Measurements from ENCODE around the gene NAA25.
"Not testable (repeated sequence)": the region's sequence is repeated elsewhere in the genome, so short reads cannot be mapped to it uniquely, and the experiment has no call there.

NAA25 gene

GRCh38 chr12:112005419-112006395 lies 102.9 kb downstream of the NAA25 start:
- no peak for TF ChIP-seq CTCF (IDR thresholded peaks at IDR 0.05; ENCODE audit: low read depth, low read length)
- no peak overlapping the region for H3K4me3 ChIP-seq (ENCODE audit: low read depth, low read length)

GRCh38 chr12:112004041-112004440 lies 104.5 kb downstream of the NAA25 start:
- H3K4me3 ChIP-seq (ENCODE audit: low read depth, low read length), result no peak overlapping the region
- no peak for TF ChIP-seq CTCF (IDR thresholded peaks at IDR 0.05; ENCODE audit: low read depth, low read length)

DNA sequence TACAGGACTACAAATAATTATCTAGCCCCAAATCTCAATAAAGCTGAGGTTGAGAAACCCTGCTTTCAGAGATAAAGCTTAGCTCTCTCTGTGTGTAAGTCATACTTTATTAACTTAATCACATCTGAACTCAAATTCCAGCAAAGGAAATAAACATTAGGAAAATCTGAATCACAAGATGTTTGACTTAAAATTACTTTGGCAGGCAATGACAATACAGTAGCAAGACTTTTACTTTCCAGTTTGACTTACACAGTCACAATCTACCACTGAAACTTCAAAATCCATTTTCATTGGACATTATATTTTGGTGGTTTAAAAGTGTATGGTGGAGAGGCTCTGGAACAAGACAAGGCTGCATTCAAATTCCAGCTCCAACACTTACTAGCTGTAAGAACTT lies 107.0 kb downstream of the NAA25 start:
- no peak overlapping the region for H3K4me3 ChIP-seq (ENCODE audit: low read depth, low read length)
- TF ChIP-seq CTCF (IDR thresholded peaks at IDR 0.05; ENCODE audit: low read depth, low read length), result no peak

- TF ChIP-seq CTCF (IDR thresholded peaks at IDR 0.05; ENCODE audit: low read depth, low read length), result no peak
- H3K4me3 ChIP-seq (ENCODE audit: low read depth, low read length), result no peak overlapping the region
Observed at GRCh38 chr12:112000820-112001219, 107.8 kb downstream of the NAA25 start.

- not testable (repeated sequence) for H3K4me3 ChIP-seq (ENCODE audit: low read depth, low read length)
Observed at GRCh38 chr12:111999129-111999528, 109.5 kb downstream of the NAA25 start.

DNA sequence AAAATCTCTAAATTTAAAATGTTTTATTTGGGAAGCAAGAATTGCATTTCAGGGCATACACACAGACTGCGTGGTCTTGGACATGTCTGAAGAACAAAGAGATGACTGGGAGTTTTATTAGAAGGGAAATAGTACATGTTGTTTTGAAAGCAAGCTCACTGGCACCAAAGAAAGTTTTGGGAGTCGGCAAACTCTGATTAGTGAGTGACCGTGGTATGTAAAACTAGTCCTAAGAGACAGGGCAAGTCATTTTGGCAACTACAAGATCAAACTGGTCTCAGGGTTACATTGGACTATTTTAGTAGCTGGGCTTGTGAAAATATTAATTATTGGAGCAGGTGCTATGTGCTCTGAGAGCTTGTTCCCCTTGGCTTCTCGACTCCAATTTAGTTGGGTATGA lies 110.6 kb downstream of the NAA25 start:
- H3K4me3 ChIP-seq (ENCODE audit: low read depth, low read length), result no peak overlapping the region
- no peak for TF ChIP-seq CTCF (IDR thresholded peaks at IDR 0.05; ENCODE audit: low read depth, low read length)

DNA sequence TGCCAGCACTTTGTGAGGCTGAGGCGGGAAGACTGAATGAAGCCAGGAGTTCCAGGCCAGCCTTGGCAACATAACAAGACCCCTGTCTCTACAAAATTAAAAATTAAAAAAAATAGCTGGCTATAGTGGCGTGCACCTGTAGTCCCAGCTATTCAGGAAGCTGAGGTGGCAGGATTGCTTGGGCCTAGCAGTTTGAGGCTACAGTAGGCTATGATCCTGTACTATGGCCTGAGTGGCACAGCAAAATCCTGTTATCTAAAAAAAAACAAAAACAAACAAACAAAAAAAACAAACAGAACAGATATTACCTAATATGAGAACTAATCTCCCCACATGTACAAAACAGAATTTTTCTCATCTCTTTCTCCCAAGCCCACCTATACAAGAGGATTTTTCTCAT lies 111.3 kb downstream of the NAA25 start:
- H3K4me3 ChIP-seq (ENCODE audit: low read depth, low read length), result no peak overlapping the region
- TF ChIP-seq CTCF (IDR thresholded peaks at IDR 0.05; ENCODE audit: low read depth, low read length), result no peak
